ENCODE measurements around the gene LGALS14.

The LGALS14 gene

DNA sequence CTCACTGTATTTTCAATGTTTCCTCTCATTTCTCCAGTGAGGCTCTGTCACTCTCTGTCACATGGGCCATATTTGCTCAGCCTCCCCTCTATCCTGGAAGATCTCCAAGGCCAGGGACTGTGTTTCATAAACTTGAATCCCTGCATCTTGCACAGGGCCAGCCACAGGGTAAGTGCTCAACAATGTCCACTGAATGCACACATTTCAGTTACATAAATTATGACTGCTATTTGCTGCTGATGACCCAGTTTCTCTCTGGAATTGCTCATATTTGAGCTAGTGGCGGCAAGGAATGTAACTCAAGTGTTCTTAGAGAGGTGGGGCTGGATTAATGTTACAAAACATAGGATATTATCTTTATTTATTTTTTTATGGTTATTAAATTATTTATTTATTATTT, 27.4 kb downstream of the LGALS14 start:
- TF ChIP-seq CSDC2 (CRISPR knock-in tag; IDR thresholded peaks at IDR 0.05) (no peak), RARB (CRISPR knock-in tag; IDR thresholded peaks at IDR 0.05) (no peak), ZFP3 (CRISPR knock-in tag; IDR thresholded peaks at IDR 0.05) (no peak), ARNTL (CRISPR knock-in tag; IDR thresholded peaks at IDR 0.05; ENCODE audit: borderline replicate concordance, low read depth) (no peak), ZFP30 (CRISPR knock-in tag; IDR thresholded peaks at IDR 0.05) (no peak), BACH2 (CRISPR knock-in tag; IDR thresholded peaks at IDR 0.05; ENCODE audit: borderline replicate concordance) (no peak), OSR1 (CRISPR knock-in tag; IDR thresholded peaks at IDR 0.05) (no peak), ZC3H10 (CRISPR knock-in tag; IDR thresholded peaks at IDR 0.05) (no peak), PPARA (CRISPR knock-in tag; IDR thresholded peaks at IDR 0.05; ENCODE audit: borderline replicate concordance) (no peak), ISL1 (CRISPR knock-in tag; IDR thresholded peaks at IDR 0.05) (no peak), ZNF8 (CRISPR knock-in tag; IDR thresholded peaks at IDR 0.05) (no peak), ZNF565 (CRISPR knock-in tag; conservative IDR thresholded peaks at IDR 0.05; ENCODE audit: low read depth) (no peak)
- TF ChIP-seq, protein P1, sequence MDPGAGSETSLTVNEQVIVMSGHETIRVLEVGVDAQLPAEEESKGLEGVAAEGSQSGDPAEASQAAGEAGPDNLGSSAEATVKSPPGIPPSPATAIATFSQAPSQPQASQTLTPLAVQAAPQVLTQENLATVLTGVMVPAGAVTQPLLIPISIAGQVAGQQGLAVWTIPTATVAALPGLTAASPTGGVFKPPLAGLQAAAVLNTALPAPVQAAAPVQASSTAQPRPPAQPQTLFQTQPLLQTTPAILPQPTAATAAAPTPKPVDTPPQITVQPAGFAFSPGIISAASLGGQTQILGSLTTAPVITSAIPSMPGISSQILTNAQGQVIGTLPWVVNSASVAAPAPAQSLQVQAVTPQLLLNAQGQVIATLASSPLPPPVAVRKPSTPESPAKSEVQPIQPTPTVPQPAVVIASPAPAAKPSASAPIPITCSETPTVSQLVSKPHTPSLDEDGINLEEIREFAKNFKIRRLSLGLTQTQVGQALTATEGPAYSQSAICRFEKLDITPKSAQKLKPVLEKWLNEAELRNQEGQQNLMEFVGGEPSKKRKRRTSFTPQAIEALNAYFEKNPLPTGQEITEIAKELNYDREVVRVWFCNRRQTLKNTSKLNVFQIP (CRISPR knock-in tag; IDR thresholded peaks at IDR 0.05; ENCODE audit: borderline replicate concordance, low read depth): no peak
- TF ChIP-seq, protein P2, sequence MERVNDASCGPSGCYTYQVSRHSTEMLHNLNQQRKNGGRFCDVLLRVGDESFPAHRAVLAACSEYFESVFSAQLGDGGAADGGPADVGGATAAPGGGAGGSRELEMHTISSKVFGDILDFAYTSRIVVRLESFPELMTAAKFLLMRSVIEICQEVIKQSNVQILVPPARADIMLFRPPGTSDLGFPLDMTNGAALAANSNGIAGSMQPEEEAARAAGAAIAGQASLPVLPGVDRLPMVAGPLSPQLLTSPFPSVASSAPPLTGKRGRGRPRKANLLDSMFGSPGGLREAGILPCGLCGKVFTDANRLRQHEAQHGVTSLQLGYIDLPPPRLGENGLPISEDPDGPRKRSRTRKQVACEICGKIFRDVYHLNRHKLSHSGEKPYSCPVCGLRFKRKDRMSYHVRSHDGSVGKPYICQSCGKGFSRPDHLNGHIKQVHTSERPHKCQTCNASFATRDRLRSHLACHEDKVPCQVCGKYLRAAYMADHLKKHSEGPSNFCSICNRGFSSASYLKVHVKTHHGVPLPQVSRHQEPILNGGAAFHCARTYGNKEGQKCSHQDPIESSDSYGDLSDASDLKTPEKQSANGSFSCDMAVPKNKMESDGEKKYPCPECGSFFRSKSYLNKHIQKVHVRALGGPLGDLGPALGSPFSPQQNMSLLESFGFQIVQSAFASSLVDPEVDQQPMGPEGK (CRISPR knock-in tag; IDR thresholded peaks at IDR 0.05; ENCODE audit: borderline replicate concordance): no peak
- TF ChIP-seq, protein P3, sequence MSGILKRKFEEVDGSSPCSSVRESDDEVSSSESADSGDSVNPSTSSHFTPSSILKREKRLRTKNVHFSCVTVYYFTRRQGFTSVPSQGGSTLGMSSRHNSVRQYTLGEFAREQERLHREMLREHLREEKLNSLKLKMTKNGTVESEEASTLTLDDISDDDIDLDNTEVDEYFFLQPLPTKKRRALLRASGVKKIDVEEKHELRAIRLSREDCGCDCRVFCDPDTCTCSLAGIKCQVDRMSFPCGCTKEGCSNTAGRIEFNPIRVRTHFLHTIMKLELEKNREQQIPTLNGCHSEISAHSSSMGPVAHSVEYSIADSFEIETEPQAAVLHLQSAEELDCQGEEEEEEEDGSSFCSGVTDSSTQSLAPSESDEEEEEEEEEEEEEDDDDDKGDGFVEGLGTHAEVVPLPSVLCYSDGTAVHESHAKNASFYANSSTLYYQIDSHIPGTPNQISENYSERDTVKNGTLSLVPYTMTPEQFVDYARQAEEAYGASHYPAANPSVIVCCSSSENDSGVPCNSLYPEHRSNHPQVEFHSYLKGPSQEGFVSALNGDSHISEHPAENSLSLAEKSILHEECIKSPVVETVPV (CRISPR knock-in tag; IDR thresholded peaks at IDR 0.05): no peak
- TF ChIP-seq, protein P4, sequence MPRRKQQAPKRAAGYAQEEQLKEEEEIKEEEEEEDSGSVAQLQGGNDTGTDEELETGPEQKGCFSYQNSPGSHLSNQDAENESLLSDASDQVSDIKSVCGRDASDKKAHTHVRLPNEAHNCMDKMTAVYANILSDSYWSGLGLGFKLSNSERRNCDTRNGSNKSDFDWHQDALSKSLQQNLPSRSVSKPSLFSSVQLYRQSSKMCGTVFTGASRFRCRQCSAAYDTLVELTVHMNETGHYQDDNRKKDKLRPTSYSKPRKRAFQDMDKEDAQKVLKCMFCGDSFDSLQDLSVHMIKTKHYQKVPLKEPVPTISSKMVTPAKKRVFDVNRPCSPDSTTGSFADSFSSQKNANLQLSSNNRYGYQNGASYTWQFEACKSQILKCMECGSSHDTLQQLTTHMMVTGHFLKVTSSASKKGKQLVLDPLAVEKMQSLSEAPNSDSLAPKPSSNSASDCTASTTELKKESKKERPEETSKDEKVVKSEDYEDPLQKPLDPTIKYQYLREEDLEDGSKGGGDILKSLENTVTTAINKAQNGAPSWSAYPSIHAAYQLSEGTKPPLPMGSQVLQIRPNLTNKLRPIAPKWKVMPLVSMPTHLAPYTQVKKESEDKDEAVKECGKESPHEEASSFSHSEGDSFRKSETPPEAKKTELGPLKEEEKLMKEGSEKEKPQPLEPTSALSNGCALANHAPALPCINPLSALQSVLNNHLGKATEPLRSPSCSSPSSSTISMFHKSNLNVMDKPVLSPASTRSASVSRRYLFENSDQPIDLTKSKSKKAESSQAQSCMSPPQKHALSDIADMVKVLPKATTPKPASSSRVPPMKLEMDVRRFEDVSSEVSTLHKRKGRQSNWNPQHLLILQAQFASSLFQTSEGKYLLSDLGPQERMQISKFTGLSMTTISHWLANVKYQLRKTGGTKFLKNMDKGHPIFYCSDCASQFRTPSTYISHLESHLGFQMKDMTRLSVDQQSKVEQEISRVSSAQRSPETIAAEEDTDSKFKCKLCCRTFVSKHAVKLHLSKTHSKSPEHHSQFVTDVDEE (CRISPR knock-in tag; IDR thresholded peaks at IDR 0.05): no peak
- no peak for ATAC-seq

DNA sequence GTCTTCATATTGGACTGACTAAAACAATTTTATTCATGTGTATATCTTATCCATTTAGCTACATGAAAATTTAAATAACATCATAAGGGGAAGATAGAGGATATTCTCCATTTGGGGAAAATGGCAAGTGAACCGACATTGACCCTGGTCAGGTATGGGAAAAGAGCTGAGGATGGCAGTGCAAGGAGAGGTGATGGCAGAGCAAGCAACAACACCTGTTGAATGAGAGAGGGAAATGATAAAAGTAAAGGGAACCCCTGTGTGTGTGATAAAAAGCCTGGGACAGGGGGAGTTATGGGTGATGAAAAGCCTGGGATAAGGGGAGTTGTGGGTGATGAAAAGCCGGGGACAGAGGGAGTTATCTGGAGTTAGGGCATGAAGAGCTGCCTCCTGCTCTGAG, 29.6 kb downstream of the LGALS14 start:
- TF ChIP-seq, protein P4 (CRISPR knock-in tag; IDR thresholded peaks at IDR 0.05): no peak
- TF ChIP-seq ZNF565 (CRISPR knock-in tag; conservative IDR thresholded peaks at IDR 0.05; ENCODE audit: low read depth) (no peak), RARB (CRISPR knock-in tag; IDR thresholded peaks at IDR 0.05) (no peak), ZFP3 (CRISPR knock-in tag; IDR thresholded peaks at IDR 0.05) (no peak), ZFP30 (CRISPR knock-in tag; IDR thresholded peaks at IDR 0.05) (no peak), CSDC2 (CRISPR knock-in tag; IDR thresholded peaks at IDR 0.05) (no peak), ARNTL (CRISPR knock-in tag; IDR thresholded peaks at IDR 0.05; ENCODE audit: borderline replicate concordance, low read depth) (no peak), TOX (CRISPR knock-in tag; IDR thresholded peaks at IDR 0.05; ENCODE audit: borderline replicate concordance) (no peak), ZNF8 (CRISPR knock-in tag; IDR thresholded peaks at IDR 0.05) (no peak), ZC3H10 (CRISPR knock-in tag; IDR thresholded peaks at IDR 0.05) (no peak)
- TF ChIP-seq, protein P2 (CRISPR knock-in tag; IDR thresholded peaks at IDR 0.05; ENCODE audit: borderline replicate concordance): no peak
- TF ChIP-seq, protein P5, sequence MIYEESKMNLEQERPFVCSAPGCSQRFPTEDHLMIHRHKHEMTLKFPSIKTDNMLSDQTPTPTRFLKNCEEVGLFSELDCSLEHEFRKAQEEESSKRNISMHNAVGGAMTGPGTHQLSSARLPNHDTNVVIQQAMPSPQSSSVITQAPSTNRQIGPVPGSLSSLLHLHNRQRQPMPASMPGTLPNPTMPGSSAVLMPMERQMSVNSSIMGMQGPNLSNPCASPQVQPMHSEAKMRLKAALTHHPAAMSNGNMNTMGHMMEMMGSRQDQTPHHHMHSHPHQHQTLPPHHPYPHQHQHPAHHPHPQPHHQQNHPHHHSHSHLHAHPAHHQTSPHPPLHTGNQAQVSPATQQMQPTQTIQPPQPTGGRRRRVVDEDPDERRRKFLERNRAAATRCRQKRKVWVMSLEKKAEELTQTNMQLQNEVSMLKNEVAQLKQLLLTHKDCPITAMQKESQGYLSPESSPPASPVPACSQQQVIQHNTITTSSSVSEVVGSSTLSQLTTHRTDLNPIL (CRISPR knock-in tag; IDR thresholded peaks at IDR 0.05; ENCODE audit: low read depth): no peak
- TF ChIP-seq, protein P1 (CRISPR knock-in tag; IDR thresholded peaks at IDR 0.05; ENCODE audit: borderline replicate concordance, low read depth): no peak

More for the DNA sequence above, 29.6 kb downstream of the LGALS14 start:
- no peak for ATAC-seq
